ENCODE data around the gene MGRN1. TPM values are rescaled to one million over a fixed set of nuclear protein-coding genes. Genes with fewer than 3 reads are reported as not detected.

The MGRN1 gene
- total and polyA plus RNA-seq, 3 donors from 2014 or later: 34.7 to 91.1 (median 89.7) TPM

DNA sequence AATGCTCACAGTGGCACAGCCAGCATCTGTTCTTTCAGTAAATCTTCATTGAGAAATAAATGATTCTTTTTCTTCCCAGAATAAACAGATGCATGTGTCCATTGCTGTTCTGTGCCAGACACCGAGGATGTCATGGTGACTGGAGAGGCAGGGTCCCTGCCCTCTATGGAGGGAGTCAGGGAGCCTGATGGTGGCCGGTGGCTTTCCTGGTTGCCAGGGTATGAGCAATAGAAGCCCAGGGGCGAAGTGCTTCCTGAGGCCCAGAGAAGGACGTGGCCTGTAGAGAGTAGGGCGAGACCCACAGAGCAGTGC is 38.8 kb downstream of the MGRN1 start:
- no peak for DNase-seq
- H3K27ac ChIP-seq: no peak overlapping the region
- intact Hi-C loops (cut with DNase I; ENCODE audit: low total_unique reads): no loop called here

DNA sequence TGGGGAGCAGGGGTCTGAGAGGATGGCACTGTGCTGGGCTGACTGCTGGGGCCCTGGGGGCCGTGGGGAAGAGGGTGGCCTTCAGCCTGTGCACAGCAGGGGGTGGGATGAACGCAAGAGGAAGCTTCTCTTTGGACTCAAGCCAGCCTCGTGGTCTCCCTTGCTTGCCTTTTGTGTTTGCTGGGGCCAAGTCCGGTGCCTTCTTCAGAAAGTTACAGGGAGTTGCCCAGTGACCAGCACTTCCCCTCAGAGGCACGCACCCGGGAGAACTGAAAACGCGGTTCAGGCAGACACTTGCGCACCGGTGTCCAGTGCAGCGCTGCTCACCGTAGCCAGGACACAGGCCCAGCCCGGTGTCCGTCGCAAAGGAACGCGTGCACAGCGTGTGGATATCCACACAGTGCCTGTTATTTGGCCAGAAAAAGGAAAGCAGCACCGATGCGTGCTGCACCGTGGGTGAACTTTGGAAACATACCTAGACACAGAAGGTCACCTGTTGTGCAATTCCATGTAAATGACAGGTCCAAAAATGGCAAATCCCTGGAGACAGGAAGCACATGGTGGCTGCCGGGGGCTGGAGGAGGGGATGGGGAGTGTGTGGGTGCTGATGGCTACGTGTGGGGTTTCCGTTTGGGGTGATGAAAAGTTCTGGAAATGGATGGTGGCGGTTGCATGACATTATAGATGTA is 39.3 kb downstream of the MGRN1 start:
- H3K36me3 ChIP-seq (ENCODE audit: low read depth, missing control alignments): no peaks in the 10 kb centered on the region

More for the DNA sequence above, 38.8 kb downstream of the MGRN1 start:
- no peak overlapping the region for H3K4me3 ChIP-seq
- 65 to 74% methylated on average over 2 to 5 of the region's 5 CpGs for WGBS, 2 donors
- H3K9me3 ChIP-seq: no peaks in the 10 kb centered on the region
- H3K27me3 ChIP-seq: no peaks in the 10 kb centered on the region
- no peaks in the 10 kb centered on the region for H3K36me3 ChIP-seq (ENCODE audit: low read depth, missing control alignments)
- no peak for TF ChIP-seq POLR2A (IDR thresholded peaks at IDR 0.05)
- TF ChIP-seq, protein P1, sequence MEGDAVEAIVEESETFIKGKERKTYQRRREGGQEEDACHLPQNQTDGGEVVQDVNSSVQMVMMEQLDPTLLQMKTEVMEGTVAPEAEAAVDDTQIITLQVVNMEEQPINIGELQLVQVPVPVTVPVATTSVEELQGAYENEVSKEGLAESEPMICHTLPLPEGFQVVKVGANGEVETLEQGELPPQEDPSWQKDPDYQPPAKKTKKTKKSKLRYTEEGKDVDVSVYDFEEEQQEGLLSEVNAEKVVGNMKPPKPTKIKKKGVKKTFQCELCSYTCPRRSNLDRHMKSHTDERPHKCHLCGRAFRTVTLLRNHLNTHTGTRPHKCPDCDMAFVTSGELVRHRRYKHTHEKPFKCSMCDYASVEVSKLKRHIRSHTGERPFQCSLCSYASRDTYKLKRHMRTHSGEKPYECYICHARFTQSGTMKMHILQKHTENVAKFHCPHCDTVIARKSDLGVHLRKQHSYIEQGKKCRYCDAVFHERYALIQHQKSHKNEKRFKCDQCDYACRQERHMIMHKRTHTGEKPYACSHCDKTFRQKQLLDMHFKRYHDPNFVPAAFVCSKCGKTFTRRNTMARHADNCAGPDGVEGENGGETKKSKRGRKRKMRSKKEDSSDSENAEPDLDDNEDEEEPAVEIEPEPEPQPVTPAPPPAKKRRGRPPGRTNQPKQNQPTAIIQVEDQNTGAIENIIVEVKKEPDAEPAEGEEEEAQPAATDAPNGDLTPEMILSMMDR (IDR thresholded peaks at IDR 0.05): no peak
- peaks cover 12% of the 10 kb centered on the region for H3K4me1 ChIP-seq

DNA sequence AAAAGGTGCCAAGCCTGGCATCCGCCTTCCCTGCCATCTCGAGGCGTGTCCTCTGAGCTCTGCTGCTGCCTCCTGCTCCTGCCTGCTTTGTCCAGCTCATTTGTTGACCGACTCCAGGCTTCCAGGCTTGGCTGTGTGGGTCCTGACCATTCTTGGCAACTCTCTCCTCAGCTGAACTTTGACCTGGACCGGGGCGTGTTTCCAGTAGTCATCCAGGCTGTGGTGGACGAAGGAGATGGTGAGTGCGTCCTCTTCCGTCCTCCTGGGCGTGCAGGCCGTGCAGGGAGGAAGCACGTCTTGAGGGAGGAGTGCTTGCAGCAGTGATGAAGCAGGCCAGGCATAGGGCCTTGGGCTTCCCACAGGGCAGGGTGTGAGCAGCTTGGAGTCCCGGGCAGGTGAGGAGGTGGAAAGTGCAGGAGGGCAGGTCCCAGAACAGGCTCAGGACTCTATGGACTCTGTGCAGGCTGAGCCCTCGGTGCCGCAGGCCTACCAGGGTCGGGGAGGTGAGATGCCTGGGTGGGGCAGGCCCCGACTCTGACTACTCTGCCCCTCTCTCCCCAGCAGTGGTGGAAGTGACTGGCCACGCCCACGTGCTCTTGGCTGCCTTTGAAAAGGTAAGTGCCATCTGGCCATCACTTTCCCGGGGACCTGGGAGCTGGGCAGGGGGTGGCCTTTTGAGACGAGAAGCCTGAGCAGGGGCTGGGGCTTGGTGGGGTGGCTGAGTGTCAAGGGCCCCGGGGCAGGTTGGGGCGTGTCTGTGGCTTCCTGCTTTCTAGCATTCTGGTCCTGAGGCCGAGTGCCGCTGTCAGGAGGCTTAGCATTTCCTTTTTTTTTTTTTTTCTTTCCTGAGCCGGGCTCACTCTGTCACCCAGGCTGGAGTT is 40.2 kb downstream of the MGRN1 start:
- 58 to 74% methylated on average over 20 to 26 of the region's 26 CpGs for WGBS, 2 donors
- intact Hi-C loops (cut with DNase I; ENCODE audit: low total_unique reads): no loop called here
- Histone ChIP-seq H3K27ac (no peak overlapping the region), H3K36me3 (ENCODE audit: low read depth, missing control alignments) (no peaks in the 10 kb centered on the region), H3K9me3 (no peaks in the 10 kb centered on the region), H3K4me3 (no peak overlapping the region), H3K4me1 (peaks cover 10% of the 10 kb centered on the region), H3K27me3 (no peaks in the 10 kb centered on the region)
- TF ChIP-seq POLR2A (IDR thresholded peaks at IDR 0.05): no peak
- TF ChIP-seq, protein P1 (IDR thresholded peaks at IDR 0.05): no peak
- peak; percentile 63 for DNase-seq

More for the DNA sequence above, 39.3 kb downstream of the MGRN1 start:
- Histone ChIP-seq H3K4me1 (peaks cover 12% of the 10 kb centered on the region), H3K27ac (no peak overlapping the region), H3K4me3 (no peak overlapping the region), H3K27me3 (no peaks in the 10 kb centered on the region), H3K9me3 (no peaks in the 10 kb centered on the region)
- intact Hi-C loops (cut with DNase I; ENCODE audit: low total_unique reads): no loop called here
- no peak for TF ChIP-seq POLR2A (IDR thresholded peaks at IDR 0.05)
- TF ChIP-seq, protein P1 (IDR thresholded peaks at IDR 0.05): no peak
- DNase-seq: peak; percentile 56
- WGBS, 2 donors: 70% methylated on average over 25 of the region's 25 CpGs

DNA sequence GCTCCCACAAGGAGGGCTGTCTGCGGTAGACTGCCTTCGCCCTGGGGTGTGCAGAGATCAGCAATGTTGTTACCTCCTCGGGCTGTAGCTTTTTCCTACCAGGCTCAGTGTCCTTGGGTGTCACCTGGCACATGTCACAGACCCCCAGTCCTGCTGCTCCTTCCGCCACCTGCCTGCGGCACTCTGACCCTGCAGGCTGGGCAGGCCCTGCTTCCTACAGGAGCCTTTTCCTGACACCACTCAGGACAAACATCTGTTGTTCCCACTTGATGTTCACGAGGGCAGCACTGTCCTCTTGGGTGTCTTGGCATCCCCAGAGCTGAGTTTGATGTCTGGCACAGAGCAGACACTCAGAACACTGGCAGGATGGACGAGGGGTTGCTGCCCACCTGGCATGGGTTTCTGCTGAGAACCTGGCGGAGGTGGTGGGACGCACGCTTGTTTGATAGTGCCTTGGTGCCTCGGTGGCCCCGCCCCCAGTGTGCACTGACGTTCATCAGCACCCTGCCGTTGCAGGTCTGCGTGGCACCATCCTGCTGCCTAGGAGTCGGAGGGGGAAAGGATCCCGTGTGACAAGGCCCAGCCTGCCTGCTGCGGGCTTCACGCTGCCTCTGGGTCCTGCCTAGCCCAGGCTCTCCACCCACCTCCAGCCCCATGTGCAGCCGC is 42.0 kb downstream of the MGRN1 start:
- intact Hi-C loops (cut with DNase I; ENCODE audit: low total_unique reads): no loop called here
- no peaks in the 10 kb centered on the region for H3K27me3 ChIP-seq
- DNase-seq: no peak
- no peak for TF ChIP-seq POLR2A (IDR thresholded peaks at IDR 0.05)
- TF ChIP-seq, protein P1 (IDR thresholded peaks at IDR 0.05): no peak
- H3K4me1 ChIP-seq: peaks cover 7% of the 10 kb centered on the region
- no peak overlapping the region for H3K4me3 ChIP-seq
- H3K27ac ChIP-seq: no peak overlapping the region
- H3K9me3 ChIP-seq: no peaks in the 10 kb centered on the region
- 83 to 85% methylated on average over 8 to 19 of the region's 20 CpGs for WGBS, 2 donors
- no peaks in the 10 kb centered on the region for H3K36me3 ChIP-seq (ENCODE audit: low read depth, missing control alignments)

Measured in testis (tissue), 3 donors.